HG02870 (cell line): ENCODE results near the gene EPHB4.
"Not testable (repeated sequence)": the region's sequence is repeated elsewhere in the genome, so short reads cannot be mapped to it uniquely, and the experiment has no call there.

Source experiments
- ATAC-seq: cut with Tn5 transposase; IDR thresholded peaks from one replicate; pipeline ENCODE4 v1.9.1; 2021; ENCODE audit warnings: mild to moderate bottlenecking, moderate library complexity; ENCODE audit not compliant: unreplicated experiment

EPHB4 gene

DNA sequence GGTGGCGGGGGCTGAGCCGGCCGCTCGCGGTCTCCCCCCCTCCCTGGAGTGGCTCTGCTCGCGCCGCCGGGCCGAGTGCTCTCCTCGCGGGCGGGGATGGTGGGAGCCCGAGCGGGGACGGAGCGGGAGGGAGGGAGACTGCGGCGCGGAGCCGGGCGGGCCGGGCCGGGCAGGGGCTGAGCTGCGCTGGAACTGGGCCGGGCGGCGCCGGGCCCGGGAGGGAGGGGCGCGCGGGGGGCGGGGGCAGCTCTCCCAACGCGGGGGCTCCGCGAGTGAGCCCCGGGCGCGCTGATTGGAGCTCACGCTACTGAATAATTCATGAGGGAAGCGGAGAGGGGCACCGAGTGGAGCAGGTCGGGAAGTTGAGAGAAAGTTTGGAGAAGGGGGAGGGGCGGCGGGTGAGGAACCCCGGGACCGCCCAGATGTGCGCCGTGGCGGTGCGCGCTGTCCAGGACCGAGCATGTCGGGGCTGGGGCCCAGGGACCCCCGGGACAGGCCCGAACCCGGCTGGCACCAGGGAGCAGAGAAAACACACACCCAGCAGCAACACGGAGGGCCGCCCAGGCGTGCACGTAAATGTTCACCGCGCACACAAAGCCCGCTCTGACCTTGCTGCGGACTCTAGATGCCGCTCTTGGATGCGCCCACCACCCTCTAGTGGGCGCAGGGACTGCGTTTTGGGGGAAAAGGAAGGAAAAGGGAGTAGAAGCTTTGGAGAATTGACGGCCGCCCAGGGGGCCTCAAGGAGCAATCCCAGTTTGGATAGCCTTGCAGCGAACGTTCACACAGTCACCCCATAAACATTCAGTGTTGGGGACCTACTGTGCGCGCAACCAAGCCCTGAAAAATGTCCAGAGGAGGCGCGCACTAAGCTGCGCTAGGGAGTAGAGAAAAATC, at the start of gene EPHB4:
Gene EPHB4 (minus strand): TSS at position 194 of the 897 bp plus-strand sequence. CDS start 493 bp downstream, outside the sequence.
- no peak for ATAC-seq

DNA sequence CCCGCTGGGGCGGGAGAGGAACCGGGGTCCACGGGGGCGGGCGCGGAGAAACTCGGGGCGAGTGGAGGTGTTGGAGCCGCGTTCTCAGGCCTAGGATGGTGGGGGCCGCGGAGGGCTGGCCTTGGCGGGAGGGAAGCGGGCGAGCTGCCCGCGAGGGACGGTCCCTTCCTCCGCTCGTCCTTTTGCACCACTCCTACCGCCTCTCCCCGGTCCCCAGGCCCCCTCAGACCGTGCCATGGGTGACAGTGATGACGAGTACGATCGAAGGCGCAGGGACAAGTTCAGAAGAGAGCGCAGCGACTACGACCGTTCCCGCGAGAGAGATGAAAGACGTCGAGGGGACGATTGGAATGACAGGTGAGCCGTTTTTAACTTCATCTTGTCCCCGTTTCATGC, 48.0 kb upstream of the EPHB4 start:
- peak; percentile 26 for ATAC-seq

DNA sequence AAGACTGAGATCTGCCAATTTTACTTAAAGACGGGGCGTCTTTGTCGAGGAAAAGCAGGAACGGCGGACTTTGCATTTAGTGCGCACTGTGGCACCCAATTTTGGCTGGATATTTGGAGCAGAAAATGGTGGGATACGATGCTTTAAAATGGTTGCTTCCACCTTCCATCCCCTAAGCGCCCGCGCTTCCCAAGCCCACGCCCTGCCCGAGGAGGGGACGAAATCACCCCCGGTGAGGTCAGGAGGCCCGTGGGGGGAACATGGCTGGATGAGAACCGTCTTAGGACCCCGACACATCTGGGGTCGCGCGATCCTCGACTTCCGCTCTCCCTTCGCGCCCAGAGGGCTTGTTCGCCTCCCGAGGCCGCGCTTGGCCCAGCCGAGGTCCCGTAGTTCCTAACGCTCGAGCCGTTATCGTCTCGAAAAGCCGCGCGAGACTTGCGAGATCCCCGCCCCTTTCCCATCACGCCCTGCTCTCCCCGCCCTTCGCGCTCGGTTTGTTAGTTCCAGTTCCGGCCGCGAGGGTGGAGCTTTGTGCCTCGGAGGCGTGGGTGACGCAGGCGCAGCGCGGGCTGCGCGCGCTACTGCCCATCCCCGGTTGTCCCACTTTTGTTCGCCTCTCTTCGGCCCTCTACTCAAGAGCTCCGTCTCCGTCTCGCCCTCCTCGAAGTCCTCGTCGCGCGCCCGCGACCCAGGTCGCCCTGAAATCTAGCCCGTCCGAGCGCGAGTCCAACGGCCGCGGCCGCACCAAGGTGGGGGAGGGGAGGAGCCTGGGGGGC, 47.4 kb upstream of the EPHB4 start, which contains the start of gene SRRT:
Gene SRRT (plus strand): TSS at position 527 of the 779 bp plus-strand sequence. CDS start 488 bp downstream, outside the sequence.
- peak; percentile 86 for ATAC-seq

DNA sequence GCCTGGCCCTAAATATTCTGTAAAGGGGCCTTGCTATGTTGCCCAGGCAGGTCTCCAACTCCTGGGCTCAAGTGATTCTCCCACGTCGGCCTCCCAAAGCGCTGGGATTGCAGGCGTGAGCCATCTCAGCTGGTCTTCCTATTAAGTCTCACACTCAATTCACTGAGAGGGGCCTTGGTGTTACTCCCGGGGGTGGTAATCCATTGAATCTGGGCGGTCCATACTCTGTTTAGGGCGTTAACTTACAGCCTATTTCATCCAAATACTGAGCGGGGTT, 46.9 kb upstream of the EPHB4 start:
- no peak for ATAC-seq

DNA sequence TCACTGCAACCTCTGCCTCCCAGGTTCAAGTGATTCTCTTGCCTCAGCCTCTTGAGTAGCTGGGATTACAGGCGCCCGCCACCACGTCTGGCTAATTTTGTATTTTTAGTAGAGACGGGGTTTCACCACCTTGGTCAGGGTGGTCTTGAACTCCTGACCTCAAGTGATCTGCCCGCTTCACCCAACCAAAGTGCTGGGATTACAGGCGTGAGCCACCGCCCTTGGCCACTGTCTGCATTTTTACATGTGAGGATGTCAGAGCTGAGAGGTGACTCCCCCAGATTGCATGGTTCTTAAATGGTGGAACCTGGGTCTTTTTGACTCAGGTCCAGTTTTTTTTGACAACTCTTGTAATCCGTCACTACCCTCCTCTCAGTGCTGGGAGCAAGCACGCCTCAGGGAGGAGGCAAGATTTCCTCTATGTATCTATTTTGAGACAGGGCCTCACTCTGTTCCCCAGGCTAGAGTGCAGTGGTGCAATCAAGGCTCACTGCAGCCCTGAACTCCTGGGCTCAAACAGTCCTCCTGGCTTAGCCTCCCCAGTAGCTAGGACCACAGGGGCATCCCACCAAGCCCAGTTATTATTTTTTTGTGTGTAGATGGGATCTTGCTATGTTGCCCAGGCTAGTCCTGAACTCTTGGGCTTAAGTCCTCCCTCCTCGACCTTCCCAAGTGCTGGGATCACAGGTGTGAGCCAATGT, 46.4 kb upstream of the EPHB4 start:
- ATAC-seq: no peak

DNA sequence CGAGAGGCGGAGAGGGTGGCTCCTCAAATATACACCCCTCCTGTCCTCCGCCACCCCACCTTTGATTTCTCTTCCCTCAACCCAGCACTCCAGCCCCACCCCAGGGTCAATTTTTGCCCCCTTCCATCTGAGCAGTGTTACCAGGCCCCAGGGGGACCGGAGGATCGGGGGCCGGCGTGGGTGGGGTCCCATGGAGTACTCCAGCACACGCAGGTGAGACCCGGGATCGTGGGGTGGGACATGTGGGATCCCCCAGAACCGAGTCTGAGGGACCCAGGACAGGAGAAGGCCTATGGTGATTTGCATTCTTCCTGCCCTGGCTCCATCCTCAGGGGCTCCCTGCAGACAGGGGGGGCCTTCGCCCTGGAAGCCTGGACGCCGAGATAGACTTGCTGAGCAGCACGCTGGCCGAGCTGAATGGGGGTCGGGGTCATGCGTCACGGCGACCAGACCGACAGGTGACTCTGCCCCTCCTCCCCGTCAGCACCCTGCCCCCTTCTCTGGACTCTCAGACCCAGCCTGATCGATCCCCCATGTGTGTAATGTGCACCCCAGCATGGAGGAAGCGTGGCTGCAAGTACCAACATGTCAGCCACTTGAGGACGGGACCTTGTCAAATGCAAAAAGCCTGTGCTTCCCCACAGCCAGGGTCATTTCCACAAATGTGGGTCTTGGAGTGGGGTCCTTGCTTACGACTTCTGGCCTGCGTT, 40.6 kb upstream of the EPHB4 start:
- peak; percentile 15 for ATAC-seq

DNA sequence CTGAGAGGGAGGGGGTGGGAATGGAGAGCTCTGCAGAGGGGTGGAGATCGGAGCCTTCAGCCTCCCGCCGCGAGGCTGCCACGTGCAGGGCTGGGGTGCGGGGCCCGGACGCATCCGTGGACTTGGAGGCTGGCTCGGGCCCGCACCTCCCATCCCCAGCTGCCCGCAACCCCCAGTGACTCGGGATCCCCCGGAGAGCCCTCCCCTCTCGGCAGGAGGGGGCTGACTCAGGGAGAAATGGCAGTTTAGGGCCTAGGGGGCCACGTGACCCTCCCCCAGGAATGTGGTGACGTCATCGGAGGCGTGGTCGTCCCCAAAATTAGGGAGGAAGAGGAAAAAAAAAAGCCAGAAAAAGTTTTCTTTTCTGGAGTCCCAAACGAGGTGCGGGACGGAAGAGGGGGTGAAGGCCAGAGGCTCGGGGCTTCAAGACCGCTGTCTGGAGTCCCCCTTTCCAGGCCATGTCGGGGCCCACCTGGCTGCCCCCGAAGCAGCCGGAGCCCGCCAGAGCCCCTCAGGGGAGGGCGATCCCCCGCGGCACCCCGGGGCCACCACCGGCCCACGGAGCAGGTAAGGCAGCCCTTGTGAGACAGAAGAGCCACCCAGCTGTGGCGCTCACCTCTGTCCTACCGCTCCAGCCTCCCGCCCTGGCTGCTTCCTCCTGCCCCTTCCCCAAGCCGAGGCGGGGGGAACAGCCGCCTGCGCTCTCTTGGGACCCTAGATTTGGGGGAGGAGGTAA, 39.9 kb upstream of the EPHB4 start, which contains the start of gene TRIP6:
Gene TRIP6 (plus strand): TSS at position 348 of the 736 bp plus-strand sequence. CDS start 111 bp downstream, at position 459.
- ATAC-seq: peak; percentile 42

DNA sequence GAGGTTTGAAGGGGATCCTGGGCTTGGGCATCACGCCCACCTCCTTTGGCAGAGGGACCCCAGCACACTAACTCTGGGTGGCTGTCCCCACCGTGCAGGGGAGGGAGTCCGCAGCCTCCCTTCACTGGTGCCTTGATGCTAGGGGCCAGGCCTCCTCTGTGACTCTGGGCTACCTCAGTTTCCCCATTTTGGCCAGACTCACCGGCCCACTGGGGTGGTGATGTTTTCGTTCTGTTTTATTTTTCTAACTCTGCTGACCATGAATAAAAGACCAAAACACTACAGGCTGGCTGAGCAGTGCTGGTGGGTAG, 39.4 kb upstream of the EPHB4 start:
- no peak for ATAC-seq

DNA sequence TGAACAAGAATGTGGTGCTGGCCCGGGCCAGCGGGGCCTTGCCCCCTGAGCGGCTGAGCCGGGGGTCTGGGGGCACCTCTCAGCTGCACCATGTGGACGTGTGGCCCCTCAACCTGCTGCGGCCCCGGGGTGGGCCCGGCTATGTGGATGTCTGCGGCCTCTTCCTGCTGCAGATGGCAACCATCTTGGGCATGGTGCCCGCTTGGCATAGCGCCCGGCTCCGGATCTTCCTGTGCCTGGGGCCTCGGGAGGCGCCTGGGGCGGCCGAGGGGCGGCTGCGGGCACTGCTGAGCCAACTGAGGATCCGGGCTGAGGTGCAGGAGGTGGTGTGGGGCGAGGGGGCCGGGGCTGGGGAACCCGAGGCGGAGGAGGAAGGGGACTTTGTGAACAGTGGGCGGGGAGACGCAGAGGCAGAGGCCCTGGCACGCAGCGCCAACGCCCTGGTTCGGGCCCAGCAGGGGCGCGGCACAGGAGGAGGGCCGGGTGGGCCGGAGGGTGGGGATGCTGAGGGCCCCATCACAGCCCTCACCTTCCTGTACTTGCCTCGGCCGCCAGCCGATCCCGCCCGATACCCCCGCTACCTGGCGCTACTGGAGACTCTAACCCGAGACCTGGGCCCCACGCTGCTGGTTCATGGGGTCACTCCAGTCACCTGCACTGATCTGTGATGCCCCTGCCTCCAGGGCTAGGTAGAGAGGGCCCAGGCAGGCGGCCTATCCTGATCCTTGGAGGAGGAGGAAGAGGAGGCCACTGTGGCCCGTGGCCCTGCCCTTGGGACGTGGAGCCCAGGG, 38.8 kb upstream of the EPHB4 start:
- ATAC-seq: no peak

DNA sequence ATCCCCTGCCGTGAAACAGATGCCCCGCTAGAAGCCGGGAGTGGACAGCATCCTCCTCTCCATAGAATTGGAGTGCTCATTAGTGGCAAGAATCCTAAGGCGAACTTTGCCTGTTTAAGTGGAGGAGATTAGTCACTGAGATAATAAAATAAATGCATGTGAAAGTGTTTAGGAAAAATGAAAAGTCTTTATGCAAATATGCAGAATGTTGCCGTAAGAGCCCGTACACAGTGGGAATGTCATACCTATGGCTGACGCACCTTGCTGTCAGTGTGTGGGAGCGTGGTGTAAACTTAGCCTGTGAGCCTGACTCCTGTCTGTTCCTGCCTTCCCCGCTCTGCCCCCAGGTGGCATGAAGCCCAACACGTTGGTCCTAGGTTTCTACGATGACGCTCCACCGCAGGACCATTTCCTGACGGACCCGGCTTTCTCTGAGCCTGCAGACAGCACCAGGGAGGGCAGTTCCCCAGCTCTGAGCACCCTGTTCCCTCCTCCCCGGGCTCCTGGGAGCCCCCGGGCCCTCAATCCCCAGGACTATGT, 38.1 kb upstream of the EPHB4 start:
- ATAC-seq: no peak

DNA sequence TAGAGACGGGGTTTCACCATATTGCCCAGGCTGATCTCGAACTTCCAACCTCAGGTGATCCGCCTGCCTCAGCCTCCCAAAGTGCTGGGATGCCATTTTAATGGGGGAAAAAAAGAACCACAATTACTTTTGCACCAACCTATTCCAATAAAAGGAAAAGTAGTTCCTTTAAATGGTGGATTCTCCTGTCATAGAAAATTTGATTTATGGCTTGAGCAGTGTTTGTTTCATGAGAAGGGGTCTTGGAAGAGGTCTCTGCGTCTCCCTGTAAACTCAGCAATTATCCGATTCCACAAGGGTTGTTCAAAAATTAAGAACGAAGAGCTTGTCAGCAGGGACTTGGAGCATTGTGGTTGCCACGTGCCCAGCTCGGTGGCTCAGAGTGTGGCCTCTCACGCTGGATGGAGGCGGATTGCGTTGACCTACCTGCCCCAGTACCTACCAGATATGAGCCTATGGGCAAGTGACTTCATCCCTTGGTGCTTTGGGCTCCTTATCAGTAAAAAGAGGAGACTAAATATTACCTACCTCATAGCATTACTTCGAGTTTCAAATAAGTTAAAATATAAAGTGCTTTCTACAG, 37.0 kb upstream of the EPHB4 start:
- no peak for ATAC-seq

DNA sequence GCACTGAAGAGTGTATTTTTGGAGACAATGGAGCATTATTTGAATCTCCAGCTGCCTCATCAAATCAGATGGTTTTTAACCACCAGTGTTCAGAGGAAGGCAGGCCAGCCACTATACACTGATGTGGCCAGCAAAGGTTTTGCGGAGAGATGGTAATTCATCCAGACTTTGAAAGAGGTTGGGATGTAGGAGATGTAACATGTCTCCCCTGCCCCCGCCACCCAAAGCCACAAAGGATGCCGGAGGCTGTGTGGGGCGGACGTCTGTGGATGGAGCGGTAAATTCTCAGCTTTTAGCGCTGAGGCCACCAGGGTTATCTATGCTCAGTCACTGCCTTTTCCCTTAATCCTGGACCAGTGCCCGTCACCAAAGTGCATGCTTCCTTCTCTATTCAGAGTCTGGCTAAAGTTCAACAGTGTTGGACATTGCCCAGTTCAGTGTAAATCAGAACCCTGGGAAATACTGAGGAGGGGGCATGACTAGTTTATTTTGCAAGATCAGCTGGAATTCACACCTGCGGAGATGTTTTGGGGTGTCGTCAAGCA, 36.2 kb upstream of the EPHB4 start:
- ATAC-seq: no peak

DNA sequence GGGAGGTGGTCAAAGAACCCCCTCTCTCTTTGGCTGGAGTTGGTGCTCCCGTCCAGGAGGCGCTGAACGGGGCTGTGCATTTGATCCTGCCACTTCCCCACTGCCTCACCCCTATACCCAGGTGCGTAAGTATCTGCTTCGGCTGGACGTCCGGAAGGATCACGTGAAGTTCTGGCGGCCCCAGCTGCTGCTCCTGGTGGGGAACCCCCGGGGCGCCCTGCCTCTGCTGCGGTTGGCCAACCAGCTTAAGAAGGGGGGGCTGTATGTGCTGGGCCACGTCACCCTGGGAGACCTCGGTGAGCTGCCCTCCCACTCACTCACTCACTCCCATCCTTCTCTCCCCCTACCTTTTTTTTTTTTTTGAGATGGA, 34.3 kb upstream of the EPHB4 start:
- ATAC-seq: no peak

DNA sequence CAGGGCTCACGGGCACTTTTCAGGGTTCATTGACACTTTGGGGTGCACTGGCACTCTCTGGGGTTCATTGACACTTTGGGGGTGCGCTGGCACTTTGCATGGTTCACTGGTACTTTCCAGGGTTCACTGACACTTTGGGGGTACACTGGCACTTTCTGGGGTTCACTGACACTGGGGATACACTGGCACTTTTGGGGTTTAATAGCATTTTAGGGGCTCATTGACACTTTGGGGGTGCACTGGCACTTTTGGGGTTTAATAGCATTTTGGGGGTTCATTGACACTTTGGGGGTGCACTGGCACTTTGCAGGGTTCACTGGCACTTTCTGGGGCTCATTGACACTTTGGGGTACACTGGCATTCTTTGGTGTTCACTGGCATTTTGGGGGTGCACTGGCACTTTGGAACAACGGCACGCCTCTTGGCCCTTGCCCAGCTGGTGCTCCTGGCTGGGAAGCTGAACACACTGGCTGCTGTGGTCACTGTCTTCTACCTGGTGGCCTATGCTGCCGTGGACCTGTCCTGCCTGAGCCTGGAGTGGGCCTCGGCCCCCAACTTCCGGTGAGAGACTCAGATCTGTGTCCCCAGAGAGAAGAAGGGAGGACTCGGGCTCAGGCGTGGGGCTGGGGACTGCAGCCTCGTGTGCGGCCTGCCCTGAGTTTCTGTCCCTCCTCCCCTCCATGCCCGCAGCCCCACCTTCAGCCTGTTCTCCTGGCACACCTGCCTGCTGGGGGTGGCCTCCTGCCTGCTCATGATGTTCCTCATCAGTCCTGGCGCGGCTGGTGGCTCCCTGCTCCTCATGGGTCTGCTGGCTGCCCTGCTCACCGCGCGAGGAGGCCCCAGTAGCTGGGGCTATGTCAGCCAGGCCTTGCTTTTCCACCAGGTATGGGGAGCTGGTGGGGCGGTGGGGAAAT, 33.6 kb upstream of the EPHB4 start:
- no peak for ATAC-seq

DNA sequence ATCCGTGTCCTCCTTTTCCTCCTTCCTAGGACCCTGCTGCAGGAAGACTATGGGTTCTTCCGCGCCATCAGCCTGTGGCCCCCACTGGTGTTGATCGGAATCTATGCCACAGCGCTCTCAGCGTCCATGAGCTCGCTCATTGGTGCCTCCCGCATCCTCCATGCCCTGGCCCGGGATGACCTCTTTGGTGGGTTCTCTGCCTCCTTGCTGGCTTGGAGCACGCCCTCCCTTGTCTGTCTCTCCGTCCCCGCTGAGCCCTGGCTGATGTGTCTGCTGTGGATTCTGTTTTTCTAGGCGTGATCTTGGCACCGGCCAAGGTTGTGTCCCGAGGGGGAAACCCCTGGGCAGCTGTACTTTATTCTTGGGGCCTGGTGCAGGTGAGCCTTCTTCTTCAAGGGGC, 32.5 kb upstream of the EPHB4 start:
- ATAC-seq: no peak

DNA sequence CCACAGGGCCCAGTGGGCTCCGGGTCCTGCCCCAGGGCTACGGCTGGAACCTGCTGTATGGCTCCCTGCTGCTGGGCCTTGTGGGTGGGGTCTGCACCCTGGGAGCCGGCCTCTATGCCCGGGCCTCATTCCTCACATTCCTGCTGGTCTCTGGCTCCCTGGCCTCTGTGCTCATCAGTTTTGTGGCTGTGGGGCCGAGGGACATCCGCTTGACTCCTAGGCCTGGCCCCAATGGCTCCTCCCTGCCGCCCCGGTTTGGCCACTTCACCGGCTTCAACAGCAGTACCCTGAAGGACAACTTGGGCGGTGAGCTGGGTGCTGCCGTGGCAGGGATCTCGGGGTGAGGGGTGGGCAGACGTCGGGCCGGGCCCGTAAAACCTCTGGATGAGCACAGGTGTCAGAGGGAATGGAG, 29.6 kb upstream of the EPHB4 start:
- ATAC-seq: no peak

DNA sequence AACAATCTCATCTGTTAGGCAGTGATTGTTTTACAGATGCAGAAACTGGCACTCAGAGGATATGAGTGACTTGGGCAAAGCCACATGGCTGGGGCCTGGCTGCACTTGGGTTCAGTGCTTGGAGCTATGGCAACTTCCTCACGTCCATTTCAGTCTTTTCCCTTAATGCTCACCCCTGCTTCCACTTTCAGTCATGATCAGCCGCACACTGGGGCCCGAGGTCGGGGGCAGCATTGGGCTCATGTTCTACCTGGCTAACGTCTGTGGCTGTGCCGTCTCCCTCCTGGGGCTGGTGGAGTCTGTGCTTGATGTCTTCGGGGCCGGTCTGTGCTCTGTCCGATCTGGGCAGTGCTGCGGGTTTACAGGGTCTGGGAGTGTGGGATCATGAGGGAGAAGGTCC, 28.2 kb upstream of the EPHB4 start:
- no peak for ATAC-seq

DNA sequence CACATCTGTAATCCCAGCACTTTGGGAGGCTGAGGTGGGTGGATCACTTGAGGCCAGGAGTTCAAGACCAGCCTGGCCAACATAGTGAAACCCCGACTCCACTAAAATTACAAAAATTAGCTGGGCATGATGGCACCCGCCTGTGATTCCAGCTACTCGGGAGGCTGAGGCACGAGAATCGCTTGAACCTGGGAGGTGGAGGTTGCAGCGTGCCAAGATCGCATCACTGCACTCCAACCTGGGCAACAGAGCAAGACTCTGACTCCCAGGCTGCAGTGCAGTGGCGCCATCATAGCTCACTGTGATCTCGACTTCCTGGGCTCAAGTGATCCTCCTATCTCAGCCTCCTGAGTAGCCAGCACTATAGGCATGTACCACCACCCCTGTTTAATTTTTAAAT, 27.6 kb upstream of the EPHB4 start:
- not testable (repeated sequence) for ATAC-seq
